ENCODE results near the gene CFAP73.
A peak's percentile ranks its signal among the peaks of the same experiment; 100 is the strongest.

CFAP73 gene

GRCh38 chr12:113104953-113105510 is 44.5 kb upstream of the CFAP73 start:
- Mint-ChIP-seq H3K9me3 (no peaks in the 10 kb centered on the region), H3K27me3 (ENCODE audit: low read depth) (peaks cover 69% of the 10 kb centered on the region), H3K4me3 (no peak overlapping the region), H3K27ac (no peak overlapping the region), H3K36me3 (ENCODE audit: low read depth) (no peaks in the 10 kb centered on the region), H3K4me1 (no peaks in the 10 kb centered on the region)
- TF ChIP-seq, protein P1, sequence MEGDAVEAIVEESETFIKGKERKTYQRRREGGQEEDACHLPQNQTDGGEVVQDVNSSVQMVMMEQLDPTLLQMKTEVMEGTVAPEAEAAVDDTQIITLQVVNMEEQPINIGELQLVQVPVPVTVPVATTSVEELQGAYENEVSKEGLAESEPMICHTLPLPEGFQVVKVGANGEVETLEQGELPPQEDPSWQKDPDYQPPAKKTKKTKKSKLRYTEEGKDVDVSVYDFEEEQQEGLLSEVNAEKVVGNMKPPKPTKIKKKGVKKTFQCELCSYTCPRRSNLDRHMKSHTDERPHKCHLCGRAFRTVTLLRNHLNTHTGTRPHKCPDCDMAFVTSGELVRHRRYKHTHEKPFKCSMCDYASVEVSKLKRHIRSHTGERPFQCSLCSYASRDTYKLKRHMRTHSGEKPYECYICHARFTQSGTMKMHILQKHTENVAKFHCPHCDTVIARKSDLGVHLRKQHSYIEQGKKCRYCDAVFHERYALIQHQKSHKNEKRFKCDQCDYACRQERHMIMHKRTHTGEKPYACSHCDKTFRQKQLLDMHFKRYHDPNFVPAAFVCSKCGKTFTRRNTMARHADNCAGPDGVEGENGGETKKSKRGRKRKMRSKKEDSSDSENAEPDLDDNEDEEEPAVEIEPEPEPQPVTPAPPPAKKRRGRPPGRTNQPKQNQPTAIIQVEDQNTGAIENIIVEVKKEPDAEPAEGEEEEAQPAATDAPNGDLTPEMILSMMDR (IDR thresholded peaks at IDR 0.05; ENCODE audit: unreplicated experiment in 3 of 3) = no peak

DNA sequence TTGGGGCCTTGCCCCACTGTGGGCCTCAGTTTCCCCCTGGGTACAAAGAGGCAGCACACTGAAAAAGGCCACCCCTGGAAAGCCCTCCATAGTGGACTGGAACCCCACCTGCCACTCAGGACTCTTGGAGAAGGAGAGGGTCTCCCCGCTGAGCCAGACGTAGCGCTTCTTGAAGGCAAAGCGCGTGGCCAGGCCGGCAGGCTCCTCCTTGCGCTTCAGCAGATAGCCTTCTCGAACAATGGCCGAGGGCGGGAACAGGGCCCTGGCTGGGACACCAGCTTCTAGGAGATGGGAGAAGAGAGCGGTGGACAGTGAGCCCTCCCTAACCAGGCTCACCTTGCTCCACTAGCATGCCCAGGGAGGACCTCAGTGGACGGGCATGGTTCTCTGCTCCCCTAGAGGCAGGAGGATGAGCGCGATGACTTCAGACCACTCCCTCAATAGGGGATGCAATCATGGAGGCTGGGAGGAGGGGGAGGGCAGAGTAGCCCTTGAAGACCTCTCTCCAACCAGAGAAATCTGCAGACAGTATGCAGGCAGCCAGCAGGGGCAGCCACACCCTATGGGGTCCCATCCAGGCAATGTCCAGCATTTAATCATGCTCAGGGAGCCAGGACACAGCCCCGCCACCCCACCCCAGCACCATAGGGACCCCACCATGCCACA is 43.8 kb upstream of the CFAP73 start:
- H3K9me3 Mint-ChIP-seq = no peaks in the 10 kb centered on the region
- H3K4me1 Mint-ChIP-seq = no peaks in the 10 kb centered on the region
- H3K36me3 Mint-ChIP-seq (ENCODE audit: low read depth) = no peaks in the 10 kb centered on the region
- H3K27me3 Mint-ChIP-seq (ENCODE audit: low read depth) = peaks cover 69% of the 10 kb centered on the region
- H3K27ac Mint-ChIP-seq = no peak overlapping the region
- TF ChIP-seq, protein P1 (IDR thresholded peaks at IDR 0.05; ENCODE audit: unreplicated experiment in 3 of 3) = no peak
- H3K4me3 Mint-ChIP-seq = no peak overlapping the region

- Mint-ChIP-seq H3K9me3 (no peaks in the 10 kb centered on the region), H3K36me3 (ENCODE audit: low read depth) (no peaks in the 10 kb centered on the region), H3K4me1 (no peaks in the 10 kb centered on the region), H3K27me3 (ENCODE audit: low read depth) (peaks cover 70% of the 10 kb centered on the region), H3K27ac (no peak overlapping the region), H3K4me3 (peak overlapping the region in 1 of 3 experiments; percentile 29)
- TF ChIP-seq, protein P1 (IDR thresholded peaks at IDR 0.05; ENCODE audit: unreplicated experiment in 3 of 3) = no peak
Measured at GRCh38 chr12:113106361-113106760, 43.2 kb upstream of the CFAP73 start.

GRCh38 chr12:113108308-113108707 is 41.2 kb upstream of the CFAP73 start:
- TF ChIP-seq, protein P1 (IDR thresholded peaks at IDR 0.05; ENCODE audit: unreplicated experiment in 3 of 3) = no peak
- no peaks in the 10 kb centered on the region for H3K4me1 Mint-ChIP-seq
- no peak overlapping the region for H3K4me3 Mint-ChIP-seq
- H3K9me3 Mint-ChIP-seq = no peaks in the 10 kb centered on the region
- no peaks in the 10 kb centered on the region for H3K36me3 Mint-ChIP-seq (ENCODE audit: low read depth)
- peaks cover 64% of the 10 kb centered on the region for H3K27me3 Mint-ChIP-seq (ENCODE audit: low read depth)
- no peak overlapping the region for H3K27ac Mint-ChIP-seq

DNA sequence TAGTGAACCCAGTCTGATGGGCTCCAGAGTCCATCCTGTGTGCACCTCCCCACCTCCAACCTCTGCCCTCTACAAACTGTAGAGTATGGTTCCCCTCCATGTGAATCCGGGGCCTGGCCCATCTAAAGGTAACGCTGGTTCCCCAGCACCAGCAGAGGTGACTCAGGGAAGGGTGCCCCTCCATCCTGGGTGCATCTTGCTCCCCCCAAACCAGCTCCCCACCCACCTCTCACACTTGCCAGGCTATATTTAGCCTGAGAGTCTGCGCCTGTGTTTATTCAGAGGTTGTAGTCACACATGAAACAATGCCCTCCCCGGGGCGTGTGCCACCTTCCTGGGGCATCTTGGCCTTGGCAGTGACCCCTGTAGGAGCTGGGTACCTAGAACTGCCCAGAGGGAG is 40.2 kb upstream of the CFAP73 start:
- H3K27me3 Mint-ChIP-seq (ENCODE audit: low read depth) = peaks cover 54% of the 10 kb centered on the region
- TF ChIP-seq, protein P1 (IDR thresholded peaks at IDR 0.05; ENCODE audit: unreplicated experiment in 3 of 3) = no peak
- H3K27ac Mint-ChIP-seq = no peak overlapping the region
- H3K9me3 Mint-ChIP-seq = no peaks in the 10 kb centered on the region
- no peaks in the 10 kb centered on the region for H3K4me1 Mint-ChIP-seq
- no peaks in the 10 kb centered on the region for H3K36me3 Mint-ChIP-seq (ENCODE audit: low read depth)
- H3K4me3 Mint-ChIP-seq = no peak overlapping the region
